GM23248 (cell line): ENCODE measurements around the gene ELAVL2. TPM values are rescaled to one million over a fixed set of nuclear protein-coding genes. Genes with fewer than 3 reads are reported as not detected.

Experiments used
- DNase-seq: peaks from one replicate; pipeline ENCODE4 v3.0.0-alpha.2; 2015
- H2AFZ ChIP-seq: fragments of 200-600 bp; sonication (generic); 2 replicates; pipeline ENCODE4 v1.6.1; 2016; ENCODE audit warnings: antibody characterized with exemption
- H3F3A ChIP-seq: fragments of 200-600 bp; sonication (generic); 2 replicates; pipeline ENCODE4 v1.6.1; 2016; ENCODE audit warnings: mild to moderate bottlenecking, antibody characterized with exemption, mixed run types; ENCODE audit not compliant: insufficient read depth
- H3K27ac ChIP-seq: fragments of 200-600 bp; sonication (generic); 2 replicates; pipeline ENCODE4 v1.5.1; 2016; ENCODE audit warnings: mild to moderate bottlenecking
- H3K27me3 ChIP-seq: fragments of 200-600 bp; sonication (generic); replicated peaks from 2 replicates; pipeline ENCODE4 v1.6.1; 2016; ENCODE audit warnings: mild to moderate bottlenecking; ENCODE audit not compliant: insufficient read depth
- H3K36me3 ChIP-seq: fragments of 200-600 bp; sonication (generic); 2 replicates; pipeline ENCODE4 v1.6.1; 2016; ENCODE audit warnings: low read depth, mild to moderate bottlenecking
- H3K4me1 ChIP-seq: fragments of 200-600 bp; sonication (generic); 2 replicates; pipeline ENCODE4 v1.6.1; 2016; ENCODE audit warnings: mild to moderate bottlenecking; ENCODE audit not compliant: insufficient read depth
- H3K4me2 ChIP-seq: fragments of 200-600 bp; sonication (generic); one replicate; pipeline ENCODE4 v1.6.1; 2016; ENCODE audit warnings: mild to moderate bottlenecking; ENCODE audit not compliant: unreplicated experiment
- H3K4me3 ChIP-seq: fragments of 200-600 bp; sonication (generic); 2 replicates; pipeline ENCODE4 v1.5.1; 2016; ENCODE audit warnings: mild to moderate bottlenecking
- H3K79me2 ChIP-seq: fragments of 200-600 bp; sonication (generic); 2 replicates; pipeline ENCODE4 v1.6.1; 2016; ENCODE audit warnings: mild to moderate bottlenecking; ENCODE audit not compliant: insufficient read depth
- H3K9ac ChIP-seq: fragments of 200-600 bp; sonication (generic); 2 replicates; pipeline ENCODE4 v1.6.1; 2016; ENCODE audit warnings: mild to moderate bottlenecking
- H3K9me2 ChIP-seq: fragments of 200-600 bp; sonication (generic); 2 replicates; pipeline ENCODE4 v1.6.1; 2016; ENCODE audit warnings: mixed run types, mild to moderate bottlenecking, moderate library complexity; ENCODE audit not compliant: insufficient read depth
- H3K9me3 ChIP-seq: fragments of 200-600 bp; sonication (generic); one replicate; pipeline ENCODE4 v1.6.1; 2017; ENCODE audit warnings: low read depth
- H4K20me1 ChIP-seq: fragments of 200-600 bp; sonication (generic); 2 replicates; pipeline ENCODE4 v1.6.0; 2016; ENCODE audit not compliant: insufficient read depth
- EZH2 ChIP-seq: fragments of 200-600 bp; sonication (generic); IDR thresholded peaks from 2 replicates; pipeline ENCODE4 v1.6.1; 2018; ENCODE audit warnings: antibody characterized with exemption, mild to moderate bottlenecking; ENCODE audit not compliant: insufficient read depth, poor library complexity, severe bottlenecking
- EZH2phosphoT487 ChIP-seq: fragments of 200-600 bp; sonication (generic); IDR thresholded peaks from 2 replicates; pipeline ENCODE4 v1.6.1; 2018; ENCODE audit warnings: antibody characterized with exemption, moderate library complexity, mild to moderate bottlenecking, low read depth; ENCODE audit not compliant: insufficient read depth
- WGBS, 2 experiments: methylation state at CpG; one replicate each; pipeline ENCODE4 v1.1.6; 2015 to 2017; ENCODE audit warnings: low lambda C conversion rate in 2 of 2, low coverage in 1 of 2; ENCODE audit errors: missing lambda C conversion rate in 2 of 2; 5-methylcytosine and 5-hydroxymethylcytosine counted together
- in situ Hi-C: fragments of 300-500 bp; cut with MboI; formaldehyde crosslinking; loops from 2 replicates; pipeline ENCODE4 v1.15.0; 2020
- polyA plus RNA-seq: library from polyadenylated mRNA; unstranded; fragments of >200 nt; fragmentation: Nextera tagmentation; extraction: Ambion mirVana; gene quantifications from 2 replicates; pipeline ENCODE4 v1.2.1, GENCODE V29; 2016
- total RNA-seq: library from RNA; depleted of rRNA; stranded (reverse); fragments of >200 nt; shearing (Covaris generic); gene quantifications from 2 replicates; pipeline ENCODE4 v1.2.3, GENCODE V29; 2014

Gene ELAVL2
- total and polyA plus RNA-seq, 2 experiments from 2014 or later, result 0.08 TPM; not detected in 1

- no peaks in the 10 kb centered on the region for H3K9me2 ChIP-seq
- H2AFZ ChIP-seq, result no peak overlapping the region
- no peak overlapping the region for H3K4me3 ChIP-seq
- no peaks in the 10 kb centered on the region for H3K36me3 ChIP-seq
- no peaks in the 10 kb centered on the region for H3K9me3 ChIP-seq
- no peak overlapping the region for H3K9ac ChIP-seq
- no peaks in the 10 kb centered on the region for H3F3A ChIP-seq
- no peak for TF ChIP-seq EZH2phosphoT487
- no peak for TF ChIP-seq EZH2
- no peaks in the 10 kb centered on the region for H4K20me1 ChIP-seq
- no peaks in the 10 kb centered on the region for H3K79me2 ChIP-seq
- H3K27ac ChIP-seq, result 0 out of 2 replicates have a peak overlapping the region, but pooled peaks have one; percentile 18
- H3K27me3 ChIP-seq, result no peaks in the 10 kb centered on the region
- H3K4me2 ChIP-seq, result no peak overlapping the region
- H3K4me1 ChIP-seq, result no peaks in the 10 kb centered on the region; the same call in 1 of the 2 replicates
- peak; percentile 63 for DNase-seq
- WGBS, 2 experiments, result 6% methylated on average over 7 of the region's 7 CpGs
- in situ Hi-C loops, result no loop called here
Measured at GRCh38 chr9:23769307-23769935, 56.6 kb downstream of the ELAVL2 start.

- Histone ChIP-seq H4K20me1 (no peaks in the 10 kb centered on the region), H3K79me2 (no peaks in the 10 kb centered on the region), H2AFZ (no peak overlapping the region), H3K9me3 (no peaks in the 10 kb centered on the region), H3K27ac (no peak overlapping the region), H3F3A (no peaks in the 10 kb centered on the region), H3K9me2 (no peaks in the 10 kb centered on the region), H3K4me3 (no peak overlapping the region), H3K4me1 (no peaks in the 10 kb centered on the region; the same call in 1 of the 2 replicates), H3K36me3 (no peaks in the 10 kb centered on the region), H3K9ac (no peak overlapping the region), H3K4me2 (no peak overlapping the region), H3K27me3 (no peaks in the 10 kb centered on the region)
- in situ Hi-C loops, result no loop called here
- TF ChIP-seq EZH2, result no peak
- no peak for TF ChIP-seq EZH2phosphoT487
- WGBS, 2 experiments, result 14 to 19% methylated on average over 2 of the region's 2 CpGs
- DNase-seq, result no peak
Measured at GRCh38 chr9:23768861-23769260, 57.2 kb downstream of the ELAVL2 start.

GRCh38 chr9:23766613-23767012, 59.4 kb downstream of the ELAVL2 start:
- WGBS, 2 experiments, result 41 to 59% methylated on average over 2 of the region's 2 CpGs
- no peaks in the 10 kb centered on the region for H3K79me2 ChIP-seq
- DNase-seq, result no peak
- no peak overlapping the region for H2AFZ ChIP-seq
- no peaks in the 10 kb centered on the region for H3F3A ChIP-seq
- H3K9ac ChIP-seq, result no peak overlapping the region
- no peaks in the 10 kb centered on the region; the same call in 1 of the 2 replicates for H3K4me1 ChIP-seq
- no peaks in the 10 kb centered on the region for H3K36me3 ChIP-seq
- H3K4me3 ChIP-seq, result no peak overlapping the region
- H3K9me2 ChIP-seq, result no peaks in the 10 kb centered on the region
- no peak overlapping the region for H3K4me2 ChIP-seq
- H3K27ac ChIP-seq, result no peak overlapping the region
- no peaks in the 10 kb centered on the region for H3K27me3 ChIP-seq
- no peaks in the 10 kb centered on the region for H3K9me3 ChIP-seq
- H4K20me1 ChIP-seq, result no peaks in the 10 kb centered on the region
- in situ Hi-C loops, result no loop called here
- TF ChIP-seq EZH2phosphoT487, result no peak
- no peak for TF ChIP-seq EZH2

- no peaks in the 10 kb centered on the region; the same call in 1 of the 2 replicates for H3K4me1 ChIP-seq
- H3K36me3 ChIP-seq, result no peaks in the 10 kb centered on the region
- no peak overlapping the region for H2AFZ ChIP-seq
- no peaks in the 10 kb centered on the region for H3F3A ChIP-seq
- H3K9ac ChIP-seq, result no peak overlapping the region
- H3K9me3 ChIP-seq, result no peaks in the 10 kb centered on the region
- H3K9me2 ChIP-seq, result no peaks in the 10 kb centered on the region
- no peaks in the 10 kb centered on the region for H3K79me2 ChIP-seq
- in situ Hi-C loops, result no loop called here
- TF ChIP-seq EZH2phosphoT487, result no peak
- TF ChIP-seq EZH2, result no peak
- H3K4me3 ChIP-seq, result no peak overlapping the region
- WGBS, 2 experiments, result 28 to 30% methylated on average over 6 of the region's 6 CpGs
- DNase-seq, result no peak
- no peak overlapping the region for H3K4me2 ChIP-seq
- no peak overlapping the region for H3K27ac ChIP-seq
- no peaks in the 10 kb centered on the region for H4K20me1 ChIP-seq
- no peaks in the 10 kb centered on the region for H3K27me3 ChIP-seq
Measured at GRCh38 chr9:23765561-23765960, 60.5 kb downstream of the ELAVL2 start.
